ENCODE measurements around the gene SORCS1. TPM values are rescaled to one million over a fixed set of nuclear protein-coding genes. Genes with fewer than 3 reads are reported as not detected.

The SORCS1 gene
- total and polyA plus RNA-seq, 4 donors = 0.04 to 3.5 (median 0.05) TPM

DNA sequence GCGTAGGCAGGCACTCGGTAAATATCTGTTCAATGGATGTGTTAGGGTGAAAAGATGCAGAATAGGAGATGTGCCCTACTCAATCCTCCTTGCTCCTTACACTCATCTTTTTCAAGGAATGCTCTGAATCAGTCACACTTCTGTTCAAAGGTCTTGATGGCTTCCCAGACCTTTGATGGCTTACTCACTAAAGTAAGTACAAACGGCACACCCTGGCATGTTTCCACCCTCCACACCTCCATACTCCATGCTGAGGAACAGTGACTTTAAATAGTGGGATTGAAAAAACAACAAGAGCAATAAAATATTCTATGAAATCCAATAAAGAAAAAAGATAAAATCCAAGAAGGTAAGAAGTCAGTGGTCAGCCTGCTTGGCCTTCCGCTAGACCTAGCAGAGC, 569.2 kb downstream of the SORCS1 start:
- no peaks in the 10 kb centered on the region for H3K4me1 ChIP-seq (ENCODE audit: control insufficient read depth in 5 of 5, insufficient read depth in 5 of 5, low read length in 5 of 5)

DNA sequence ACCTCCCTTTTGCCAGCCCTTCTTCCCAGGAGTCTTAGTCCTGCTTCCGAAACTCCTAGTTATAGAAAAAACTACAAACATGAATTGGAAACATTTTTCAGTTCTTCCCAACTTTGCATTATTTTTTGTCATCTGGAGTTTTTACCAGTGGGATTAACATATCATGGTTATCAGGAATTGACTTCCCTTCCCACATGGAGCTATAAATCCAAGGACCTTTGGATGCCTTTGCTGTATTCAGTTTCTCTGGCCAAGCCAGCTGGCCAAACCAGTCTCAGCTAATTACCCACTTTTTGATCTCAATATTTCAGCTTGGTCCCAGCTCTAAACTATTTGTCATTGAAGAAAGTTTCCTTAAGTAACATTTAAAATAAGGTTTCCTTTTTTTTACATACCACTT, 570.6 kb downstream of the SORCS1 start:
- Histone ChIP-seq H3K4me1 (ENCODE audit: control insufficient read depth in 5 of 5, insufficient read depth in 5 of 5, low read length in 5 of 5) (no peaks in the 10 kb centered on the region), H3K27ac (ENCODE audit: low read depth in 1 of 2, low read length in 1 of 2) (no peak overlapping the region), H3K4me3 (no peak overlapping the region), H3K9me3 (ENCODE audit: control insufficient read depth in 4 of 4, insufficient read depth in 3 of 4, low read length in 3 of 4) (no peaks in the 10 kb centered on the region), H3K36me3 (ENCODE audit: control insufficient read depth in 4 of 4, insufficient read depth in 4 of 4, low read length in 4 of 4) (no peaks in the 10 kb centered on the region), H3K27me3 (ENCODE audit: control insufficient read depth in 3 of 3, insufficient read depth in 3 of 3, low read length in 2 of 3) (peaks cover 0 to 2% (median 0%) of the 10 kb centered on the region in 3 donors), H3K9ac (ENCODE audit: insufficient read depth in 1 of 2, low read length in 2 of 2) (no peak overlapping the region)
- ATAC-seq (ENCODE audit: insufficient read depth, low FRiP score) (no peak), DNase-seq (no peak)
- 92 to 93% methylated on average over 1 of the region's 1 CpG for WGBS, 2 donors
- TF ChIP-seq, protein P1, sequence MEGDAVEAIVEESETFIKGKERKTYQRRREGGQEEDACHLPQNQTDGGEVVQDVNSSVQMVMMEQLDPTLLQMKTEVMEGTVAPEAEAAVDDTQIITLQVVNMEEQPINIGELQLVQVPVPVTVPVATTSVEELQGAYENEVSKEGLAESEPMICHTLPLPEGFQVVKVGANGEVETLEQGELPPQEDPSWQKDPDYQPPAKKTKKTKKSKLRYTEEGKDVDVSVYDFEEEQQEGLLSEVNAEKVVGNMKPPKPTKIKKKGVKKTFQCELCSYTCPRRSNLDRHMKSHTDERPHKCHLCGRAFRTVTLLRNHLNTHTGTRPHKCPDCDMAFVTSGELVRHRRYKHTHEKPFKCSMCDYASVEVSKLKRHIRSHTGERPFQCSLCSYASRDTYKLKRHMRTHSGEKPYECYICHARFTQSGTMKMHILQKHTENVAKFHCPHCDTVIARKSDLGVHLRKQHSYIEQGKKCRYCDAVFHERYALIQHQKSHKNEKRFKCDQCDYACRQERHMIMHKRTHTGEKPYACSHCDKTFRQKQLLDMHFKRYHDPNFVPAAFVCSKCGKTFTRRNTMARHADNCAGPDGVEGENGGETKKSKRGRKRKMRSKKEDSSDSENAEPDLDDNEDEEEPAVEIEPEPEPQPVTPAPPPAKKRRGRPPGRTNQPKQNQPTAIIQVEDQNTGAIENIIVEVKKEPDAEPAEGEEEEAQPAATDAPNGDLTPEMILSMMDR (IDR thresholded peaks at IDR 0.05; ENCODE audit: control extremely low read depth, extremely low read depth) = no peak

More for the DNA sequence above, 569.2 kb downstream of the SORCS1 start:
- no peak for ATAC-seq (ENCODE audit: insufficient read depth, low FRiP score)
- no peak overlapping the region for H3K9ac ChIP-seq (ENCODE audit: insufficient read depth in 1 of 2, low read length in 2 of 2)
- no peak overlapping the region for H3K27ac ChIP-seq (ENCODE audit: low read depth in 1 of 2, low read length in 1 of 2)
- H3K9me3 ChIP-seq (ENCODE audit: control insufficient read depth in 4 of 4, insufficient read depth in 3 of 4, low read length in 3 of 4) = no peaks in the 10 kb centered on the region
- no peak for DNase-seq
- TF ChIP-seq, protein P1 (IDR thresholded peaks at IDR 0.05; ENCODE audit: control extremely low read depth, extremely low read depth) = no peak
- no peak overlapping the region for H3K4me3 ChIP-seq
- H3K27me3 ChIP-seq (ENCODE audit: control insufficient read depth in 3 of 3, insufficient read depth in 3 of 3, low read length in 2 of 3) = peaks cover 0 to under 1% (median 0%) of the 10 kb centered on the region in 3 donors
- no peaks in the 10 kb centered on the region for H3K36me3 ChIP-seq (ENCODE audit: control insufficient read depth in 4 of 4, insufficient read depth in 4 of 4, low read length in 4 of 4)
- 86 to 89% methylated on average over 4 of the region's 4 CpGs for WGBS, 2 donors

DNA sequence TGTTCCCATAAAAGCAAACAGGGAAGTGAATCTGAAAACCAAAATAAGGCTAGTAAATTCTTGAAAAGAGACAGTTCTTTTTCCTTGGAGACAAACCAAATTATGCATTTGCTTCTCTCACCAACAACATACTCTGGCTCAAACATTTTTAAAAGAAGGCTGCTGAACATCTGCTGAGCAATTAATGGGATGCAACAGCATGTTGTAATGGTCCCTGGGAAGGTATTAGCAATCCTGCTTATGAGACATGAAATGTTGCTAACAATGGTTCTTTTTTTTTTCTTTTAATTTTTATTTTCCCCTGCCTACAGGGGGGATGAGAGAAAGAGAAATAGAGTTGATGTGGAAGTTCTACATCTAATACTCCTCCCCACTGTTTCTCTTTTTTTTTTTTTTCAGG, 572.1 kb downstream of the SORCS1 start:
- Histone ChIP-seq H3K36me3 (ENCODE audit: control insufficient read depth in 4 of 4, insufficient read depth in 4 of 4, low read length in 4 of 4) (no peaks in the 10 kb centered on the region), H3K9me3 (ENCODE audit: control insufficient read depth in 4 of 4, insufficient read depth in 3 of 4, low read length in 3 of 4) (no peaks in the 10 kb centered on the region), H3K4me1 (ENCODE audit: control insufficient read depth in 5 of 5, insufficient read depth in 5 of 5, low read length in 5 of 5) (no peaks in the 10 kb centered on the region), H3K9ac (ENCODE audit: insufficient read depth in 1 of 2, low read length in 2 of 2) (no peak overlapping the region), H3K27me3 (ENCODE audit: control insufficient read depth in 3 of 3, insufficient read depth in 3 of 3, low read length in 2 of 3) (peaks cover 0 to 2% (median 0%) of the 10 kb centered on the region in 3 donors), H3K27ac (ENCODE audit: low read depth in 1 of 2, low read length in 1 of 2) (no peak overlapping the region), H3K4me3 (no peak overlapping the region)
- DNase-seq = no peak
- TF ChIP-seq, protein P1 (IDR thresholded peaks at IDR 0.05; ENCODE audit: control extremely low read depth, extremely low read depth) = no peak
- no peak for ATAC-seq (ENCODE audit: insufficient read depth, low FRiP score)

DNA sequence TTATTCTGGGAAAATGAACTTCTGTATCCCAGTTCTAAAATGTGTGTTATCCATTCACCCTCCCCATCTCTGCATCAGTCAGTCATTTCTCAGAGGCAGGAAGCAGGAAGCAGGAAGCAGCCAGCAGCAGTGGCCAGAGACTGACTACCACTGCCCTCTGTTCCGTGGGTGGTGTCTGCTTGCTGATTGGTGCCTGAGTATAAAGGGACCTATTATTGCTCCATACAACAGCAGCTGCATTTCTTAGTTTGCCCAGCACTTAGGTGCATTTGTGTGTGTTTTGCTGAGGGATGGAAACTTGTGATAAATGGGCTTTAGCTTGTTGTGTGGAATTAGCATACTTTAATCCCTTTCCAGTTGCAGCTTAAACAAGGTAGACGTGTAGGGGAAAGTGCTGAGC, 582.2 kb downstream of the SORCS1 start:
- TF ChIP-seq, protein P1 (IDR thresholded peaks at IDR 0.05; ENCODE audit: control extremely low read depth, extremely low read depth) = no peak
- 50 to 56% methylated on average over 2 of the region's 2 CpGs for WGBS, 2 donors
- ATAC-seq (ENCODE audit: insufficient read depth, low FRiP score) (no peak), DNase-seq (no peak)
- Histone ChIP-seq H3K27me3 (ENCODE audit: control insufficient read depth in 3 of 3, insufficient read depth in 3 of 3, low read length in 2 of 3) (no peaks in the 10 kb centered on the region), H3K9ac (ENCODE audit: insufficient read depth in 1 of 2, low read length in 2 of 2) (no peak overlapping the region), H3K9me3 (ENCODE audit: control insufficient read depth in 4 of 4, insufficient read depth in 3 of 4, low read length in 3 of 4) (peaks cover 0 to 2% (median 0%) of the 10 kb centered on the region in 4 donors), H3K4me3 (no peak overlapping the region), H3K4me1 (ENCODE audit: control insufficient read depth in 5 of 5, insufficient read depth in 5 of 5, low read length in 5 of 5) (no peaks in the 10 kb centered on the region), H3K27ac (ENCODE audit: low read depth in 1 of 2, low read length in 1 of 2) (no peak overlapping the region), H3K36me3 (ENCODE audit: control insufficient read depth in 4 of 4, insufficient read depth in 4 of 4, low read length in 4 of 4) (no peaks in the 10 kb centered on the region)

Data from lung (tissue), 12 donors.